ENCODE data around the gene MPPE1.

- no peak for TF ChIP-seq GATA2 (IDR thresholded peaks at IDR 0.05; ENCODE audit: low read depth, low read length)
- no peak for TF ChIP-seq GATA3 (IDR thresholded peaks at IDR 0.05; ENCODE audit: low read depth, low read length)
These were observed 60.3 kb downstream of the MPPE1 start for GRCh38 chr18:11847811-11848210.

All from SH-SY5Y (cell line).